GM19328 (cell line): ENCODE measurements around the gene NOTCH4.
"Not testable (repeated sequence)": the region's sequence is repeated elsewhere in the genome, so short reads cannot be mapped to it uniquely, and the experiment has no call there.

Experiments
- ATAC-seq: cut with Tn5 transposase; IDR thresholded peaks from one replicate; pipeline ENCODE4 v1.9.1; 2021; ENCODE audit warnings: mild to moderate bottlenecking, moderate library complexity; ENCODE audit not compliant: unreplicated experiment

NOTCH4 gene

GRCh38 chr6:32194825-32195651, 28.8 kb downstream of the NOTCH4 start:
- ATAC-seq = no peak

GRCh38 chr6:32194388-32194787, 29.5 kb downstream of the NOTCH4 start:
- no peak for ATAC-seq

DNA sequence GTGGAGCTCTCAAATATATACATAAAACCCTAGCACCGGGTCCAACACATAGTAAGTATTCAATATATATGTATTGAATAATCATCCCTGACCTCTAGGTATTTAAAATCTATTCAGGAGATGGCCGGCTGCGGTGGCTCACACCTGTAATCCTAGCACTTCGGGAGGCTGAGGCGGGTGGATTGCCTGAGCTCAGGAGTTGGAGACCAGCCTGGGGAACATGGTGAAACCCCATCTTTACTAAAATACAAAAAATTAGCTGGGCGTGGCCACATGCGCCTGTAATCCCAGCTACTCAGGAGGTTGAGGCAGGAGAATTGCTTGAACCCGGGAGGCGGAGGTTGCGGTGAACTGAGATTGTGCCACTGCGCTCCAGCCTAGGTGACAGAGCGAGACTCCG, 30.8 kb downstream of the NOTCH4 start:
- not testable (repeated sequence) for ATAC-seq

- no peak for ATAC-seq
Measured at GRCh38 chr6:32192608-32193039, 31.2 kb downstream of the NOTCH4 start, which contains the start of gene GPSM3. Gene GPSM3 (minus strand): TSS chr6:32192643. CDS start chr6:32192513, 130 bp downstream.

- no peak for ATAC-seq
Measured at GRCh38 chr6:32191696-32192607, 31.9 kb downstream of the NOTCH4 start.

DNA sequence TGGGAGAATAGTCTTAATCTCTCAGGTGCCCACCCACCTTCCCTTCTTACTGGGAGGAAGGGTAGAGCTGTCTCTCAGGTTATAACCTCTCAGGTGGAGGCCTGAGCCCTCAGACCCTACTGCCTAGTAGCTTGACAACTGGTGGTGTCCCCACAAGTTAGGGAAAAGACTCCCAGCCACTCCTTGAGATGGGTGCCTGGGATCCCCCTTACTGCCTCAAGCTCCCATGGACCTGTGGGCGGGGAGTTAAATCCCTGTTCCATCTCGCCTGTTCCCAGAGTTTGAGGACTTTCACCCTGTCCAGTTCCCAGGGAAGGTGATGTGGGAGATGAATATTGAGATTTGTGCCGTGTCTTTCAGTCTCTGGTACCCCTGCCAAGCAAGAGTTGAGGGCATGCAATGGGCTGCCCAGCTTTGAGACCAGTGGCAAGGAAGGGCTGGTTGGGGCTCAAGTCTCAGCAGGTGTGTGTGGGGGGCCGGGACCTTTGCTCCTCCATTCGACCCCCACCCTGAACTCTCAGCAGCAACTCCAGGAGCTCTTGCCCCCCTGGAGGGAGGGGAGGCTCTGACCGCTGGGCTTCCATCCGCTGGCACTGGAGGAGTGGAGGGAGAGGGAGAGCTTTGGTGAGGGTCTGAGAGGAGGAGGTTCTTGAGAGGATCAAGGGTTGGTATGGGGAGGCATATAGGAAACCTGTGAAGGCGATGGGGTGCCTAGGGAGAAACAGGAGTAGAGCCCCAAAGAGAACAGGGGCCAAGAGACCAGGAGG, 32.8 kb downstream of the NOTCH4 start:
- ATAC-seq = no peak

- ATAC-seq = no peak
Measured at GRCh38 chr6:32190054-32190851, 33.6 kb downstream of the NOTCH4 start, which contains the start of gene PBX2. Gene PBX2 (minus strand): TSS chr6:32190202. CDS start chr6:32189915, 287 bp downstream.

DNA sequence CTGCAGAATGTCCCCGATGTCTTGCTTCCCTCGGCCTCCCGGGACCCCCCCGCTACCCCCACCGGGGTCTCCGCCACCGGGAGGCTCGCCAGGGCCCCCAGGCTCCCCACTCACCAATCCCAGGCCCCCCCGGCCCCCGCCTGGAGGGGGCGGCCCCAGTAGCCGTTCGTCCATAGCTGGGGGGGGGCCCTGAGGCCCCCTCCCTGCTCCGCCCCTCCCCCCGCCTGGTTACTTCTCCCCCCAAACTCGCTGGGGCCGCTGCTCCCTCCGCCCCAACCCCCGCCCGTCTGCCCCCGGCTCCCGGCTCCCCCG, 34.2 kb downstream of the NOTCH4 start:
- ATAC-seq = no peak

GRCh38 chr6:32189069-32189741, 34.7 kb downstream of the NOTCH4 start:
- no peak for ATAC-seq

DNA sequence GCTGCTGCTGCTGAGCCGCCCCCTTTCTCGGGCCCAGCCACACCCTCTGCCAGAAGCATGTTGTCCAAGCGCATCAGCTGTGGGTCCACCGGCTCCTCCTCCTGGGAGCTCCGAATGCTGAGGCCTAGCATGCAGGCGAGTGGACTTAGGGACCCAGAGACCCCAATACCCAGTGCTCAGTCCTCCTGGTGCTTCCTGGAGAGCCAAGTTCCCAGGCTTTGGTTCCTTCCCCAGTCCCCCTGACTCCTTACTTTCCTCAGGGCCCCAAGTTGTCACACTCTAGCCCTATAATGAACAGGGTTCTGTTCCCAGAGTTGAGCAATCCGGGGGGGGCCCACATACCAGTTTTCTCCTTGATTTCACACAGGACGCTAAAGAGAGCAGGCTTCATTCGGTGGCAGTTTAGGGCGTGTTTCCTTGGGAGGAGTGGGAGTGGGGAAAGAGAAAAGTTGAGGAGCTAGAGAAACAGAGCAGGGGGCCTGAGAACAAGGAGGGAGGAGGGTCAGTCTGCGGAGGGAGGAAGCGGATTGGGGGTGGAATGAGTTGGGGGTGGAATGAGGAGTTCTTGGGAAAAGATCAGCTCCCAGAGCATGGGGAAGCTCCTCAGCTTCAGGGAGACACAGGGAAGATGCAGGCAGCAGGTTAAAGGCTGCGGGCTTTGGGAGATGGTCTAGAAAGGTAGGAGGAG, 35.3 kb downstream of the NOTCH4 start:
- ATAC-seq = no peak

GRCh38 chr6:32187725-32188380, 36.0 kb downstream of the NOTCH4 start:
- not testable (repeated sequence) for ATAC-seq

- ATAC-seq = no peak
Measured at GRCh38 chr6:32187009-32187709, 36.7 kb downstream of the NOTCH4 start.

GRCh38 chr6:32186151-32186840, 37.6 kb downstream of the NOTCH4 start:
- not testable (repeated sequence) for ATAC-seq

DNA sequence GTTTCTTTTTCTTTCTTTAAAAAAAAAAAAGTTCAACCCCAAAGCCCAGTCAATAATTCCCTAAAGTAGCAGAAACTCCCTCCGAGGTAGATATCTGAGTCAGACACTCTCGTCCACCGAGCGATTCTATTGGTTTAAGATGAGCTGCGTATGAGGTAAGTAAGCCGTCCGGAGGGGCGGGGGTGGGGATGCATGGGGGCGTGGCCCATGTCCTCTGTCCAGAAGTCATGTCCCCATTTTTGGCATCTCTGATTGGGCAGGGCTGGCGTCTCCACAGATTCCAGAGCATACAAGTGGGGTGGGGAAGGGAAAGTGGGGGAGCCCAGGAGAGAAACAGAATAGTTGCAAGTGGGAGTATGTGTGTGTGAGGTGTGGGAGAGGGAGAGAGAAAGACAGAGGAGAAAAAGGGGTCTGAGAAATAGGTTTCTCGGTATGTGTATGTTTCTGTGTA, 38.2 kb downstream of the NOTCH4 start:
- ATAC-seq = not testable (repeated sequence)

DNA sequence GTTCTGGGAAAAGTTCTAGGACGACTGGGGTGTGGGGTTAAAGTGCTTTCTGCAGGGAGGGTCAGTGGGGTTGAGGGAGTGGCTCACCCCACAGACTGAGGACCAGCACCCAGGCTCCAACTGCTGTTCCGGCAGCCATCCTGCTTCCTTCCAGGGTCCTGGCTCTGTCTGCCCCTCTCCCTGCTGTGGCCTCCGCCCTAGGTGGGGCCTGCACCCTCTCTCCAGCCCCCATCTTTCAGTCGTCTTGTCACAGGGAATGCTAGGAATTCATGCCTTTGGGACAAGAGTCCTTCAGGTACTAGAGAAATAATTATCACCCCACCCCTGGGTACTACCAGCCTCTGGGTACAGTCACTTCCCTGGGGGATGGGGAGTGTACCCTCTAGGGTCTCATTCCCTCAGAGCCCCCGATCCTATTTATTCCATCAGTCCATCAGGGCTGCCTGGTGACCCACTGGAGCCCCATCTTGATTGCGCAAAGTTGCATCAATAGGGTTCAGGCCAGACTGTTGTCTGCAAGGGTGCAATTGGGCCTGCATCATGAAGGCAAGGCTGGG, 39.7 kb downstream of the NOTCH4 start, which contains the start of gene AGER:
TSS of gene AGER (minus strand) at position 170 of the 557 bp plus-strand sequence. CDS start at position 139, 31 bp downstream.
- ATAC-seq = no peak

DNA sequence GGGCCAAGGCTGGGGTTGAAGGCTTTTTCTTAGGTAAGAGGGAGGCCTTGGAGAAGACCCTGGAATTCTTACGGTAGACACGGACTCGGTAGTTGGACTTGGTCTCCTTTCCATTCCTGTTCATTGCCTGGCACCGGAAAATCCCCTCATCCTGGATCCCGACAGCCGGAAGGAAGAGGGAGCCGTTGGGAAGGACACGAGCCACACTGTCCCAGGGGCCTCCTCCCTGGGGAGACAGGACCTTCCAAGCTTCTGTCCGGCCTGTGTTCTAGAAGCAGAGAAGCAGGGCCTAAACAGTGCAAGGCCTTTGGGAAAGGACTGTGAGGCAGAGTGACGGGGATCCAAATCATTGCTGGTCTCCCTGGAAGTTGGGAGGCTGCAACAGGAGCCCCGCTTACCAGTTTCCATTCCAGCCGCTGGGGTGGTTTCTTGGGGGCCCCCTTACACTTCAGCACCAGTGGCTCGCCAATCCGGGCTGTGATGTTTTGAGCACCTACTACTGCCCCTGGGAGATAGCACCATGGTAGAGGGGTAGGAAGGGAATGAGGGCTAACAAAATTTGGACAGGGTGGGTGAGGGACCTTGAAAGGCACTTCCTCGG, 40.3 kb downstream of the NOTCH4 start:
- no peak for ATAC-seq
